Left hindlimb (tissue), 1 donor: Measurements from ENCODE around the gene SH3BP2.

Source experiments
- DNase-seq: peaks from one replicate; pipeline ENCODE4 v3.0.0-alpha.2; 2018

The SH3BP2 gene

GRCh38 chr4:2820216-2820982 lies 27.5 kb downstream of the SH3BP2 start:
- DNase-seq, result no peak

DNA sequence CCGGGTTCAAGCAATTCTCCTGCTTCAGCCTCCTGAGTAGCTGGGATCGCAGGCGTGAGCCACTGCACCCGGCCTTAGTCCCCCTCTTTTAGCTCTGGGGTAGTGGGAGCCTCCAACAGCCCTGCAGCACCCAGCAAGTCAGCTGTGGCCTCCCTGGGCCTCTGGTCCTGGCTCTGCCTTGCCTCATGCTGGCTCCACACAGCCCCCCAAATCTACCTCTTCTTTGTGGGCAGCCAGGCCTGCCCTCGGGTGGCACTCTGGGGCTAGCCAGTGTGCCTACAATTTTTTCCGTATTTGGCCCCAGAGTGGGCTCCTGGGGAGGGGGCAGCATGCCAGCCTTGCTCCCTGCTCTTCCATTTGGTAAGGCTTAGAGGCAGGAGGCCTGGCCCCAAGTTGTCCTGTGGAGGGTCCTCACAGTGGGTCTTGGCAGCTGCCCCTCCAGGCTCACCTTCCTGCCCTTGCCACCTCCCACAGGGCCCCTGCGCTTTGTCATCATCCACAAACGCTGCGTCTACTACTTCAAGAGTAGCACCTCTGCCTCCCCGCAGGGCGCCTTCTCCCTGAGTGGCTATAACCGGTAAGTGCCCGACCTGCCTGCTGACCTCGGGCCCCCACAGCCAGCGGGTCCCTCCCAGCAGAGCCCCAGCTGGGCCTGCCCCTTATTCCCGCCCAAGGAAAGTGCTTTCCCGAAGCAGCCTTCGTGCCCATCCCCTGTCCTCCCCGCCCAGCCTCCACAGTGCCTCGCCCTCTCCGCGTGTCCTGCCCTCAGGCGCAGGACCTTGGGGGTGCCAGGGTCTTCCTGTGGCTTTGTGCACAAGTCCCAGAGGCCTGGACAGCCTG lies 29.8 kb downstream of the SH3BP2 start:
- DNase-seq, result peak; percentile 22

- no peak for DNase-seq
These were observed 30.4 kb downstream of the SH3BP2 start for GRCh38 chr4:2823301-2823670.

GRCh38 chr4:2823671-2824328 lies 30.9 kb downstream of the SH3BP2 start:
- DNase-seq, result peak; percentile 19

DNA sequence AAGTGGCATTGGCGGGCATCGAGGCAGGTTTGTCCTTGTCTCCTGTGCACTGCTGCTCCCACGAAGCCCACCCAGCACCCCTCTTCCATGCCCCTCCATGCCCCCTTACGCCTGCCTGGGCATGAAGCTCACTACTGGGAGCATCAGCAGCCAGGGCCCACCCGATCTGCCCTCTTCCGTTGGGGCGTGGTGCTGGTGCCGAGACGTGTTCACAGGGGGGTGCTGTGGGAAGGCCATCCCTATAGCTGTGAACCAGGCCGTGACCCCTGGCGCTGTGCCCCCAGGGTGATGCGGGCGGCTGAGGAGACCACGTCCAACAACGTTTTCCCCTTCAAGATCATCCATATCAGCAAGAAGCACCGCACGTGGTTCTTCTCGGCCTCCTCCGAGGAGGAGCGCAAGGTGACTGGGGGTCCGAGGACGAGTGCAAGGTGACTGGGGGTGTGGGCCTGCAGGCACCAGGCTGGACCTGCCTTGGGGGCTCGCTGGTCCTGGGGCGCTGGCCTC lies 31.5 kb downstream of the SH3BP2 start:
- peak; percentile 16 for DNase-seq

GRCh38 chr4:2824836-2825381 lies 32.0 kb downstream of the SH3BP2 start:
- peak; percentile 28 for DNase-seq

DNA sequence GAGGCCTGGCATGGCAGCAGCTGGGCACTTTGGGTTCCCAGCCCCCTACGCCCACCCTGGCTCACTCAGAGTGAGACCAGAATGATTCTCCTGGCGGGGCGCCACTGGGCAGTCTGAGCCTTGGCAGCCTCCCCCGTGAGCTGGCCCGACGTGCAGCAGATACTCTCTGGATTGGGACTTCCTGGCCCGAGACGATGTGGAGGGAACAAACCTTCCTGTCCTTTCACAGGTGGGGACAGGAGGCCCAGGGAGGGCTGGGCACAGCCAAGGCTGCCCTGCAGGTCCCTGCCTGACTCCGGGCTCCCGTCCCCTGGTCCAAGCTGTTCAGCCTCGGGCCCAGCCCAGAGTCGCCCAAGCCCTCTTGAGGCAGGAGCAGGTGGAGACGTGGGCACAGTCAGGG lies 32.9 kb downstream of the SH3BP2 start:
- peak; percentile 29 for DNase-seq

GRCh38 chr4:2827071-2827873 lies 34.4 kb downstream of the SH3BP2 start:
- peak; percentile 19 for DNase-seq

GRCh38 chr4:2827874-2828751 lies 35.2 kb downstream of the SH3BP2 start:
- peak; percentile 23 for DNase-seq

DNA sequence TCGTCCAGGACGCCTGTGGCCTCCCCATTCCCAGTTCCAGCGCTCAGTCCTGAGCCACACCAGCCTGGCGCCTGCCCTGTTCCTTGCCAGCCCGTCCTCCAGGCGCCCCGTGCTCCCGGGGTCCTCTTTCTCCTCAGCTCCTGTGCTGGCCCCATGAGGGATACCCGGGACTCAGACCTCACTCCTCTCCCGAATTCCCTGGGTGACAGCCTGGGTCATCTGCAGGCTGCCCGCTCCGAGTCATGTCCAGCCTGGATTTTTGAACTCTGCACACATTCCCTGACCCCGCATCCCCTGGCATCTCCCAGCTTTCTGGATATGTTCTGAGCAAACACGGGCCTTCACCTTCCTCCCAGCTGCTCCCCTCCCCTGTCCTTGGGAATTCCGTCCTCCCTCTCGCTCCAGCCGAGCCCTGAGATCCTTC lies 35.9 kb downstream of the SH3BP2 start:
- DNase-seq, result peak; percentile 17

GRCh38 chr4:2829321-2829932 lies 36.5 kb downstream of the SH3BP2 start:
- peak; percentile 24 for DNase-seq

GRCh38 chr4:2829933-2830451 lies 37.1 kb downstream of the SH3BP2 start:
- peak; percentile 37 for DNase-seq

DNA sequence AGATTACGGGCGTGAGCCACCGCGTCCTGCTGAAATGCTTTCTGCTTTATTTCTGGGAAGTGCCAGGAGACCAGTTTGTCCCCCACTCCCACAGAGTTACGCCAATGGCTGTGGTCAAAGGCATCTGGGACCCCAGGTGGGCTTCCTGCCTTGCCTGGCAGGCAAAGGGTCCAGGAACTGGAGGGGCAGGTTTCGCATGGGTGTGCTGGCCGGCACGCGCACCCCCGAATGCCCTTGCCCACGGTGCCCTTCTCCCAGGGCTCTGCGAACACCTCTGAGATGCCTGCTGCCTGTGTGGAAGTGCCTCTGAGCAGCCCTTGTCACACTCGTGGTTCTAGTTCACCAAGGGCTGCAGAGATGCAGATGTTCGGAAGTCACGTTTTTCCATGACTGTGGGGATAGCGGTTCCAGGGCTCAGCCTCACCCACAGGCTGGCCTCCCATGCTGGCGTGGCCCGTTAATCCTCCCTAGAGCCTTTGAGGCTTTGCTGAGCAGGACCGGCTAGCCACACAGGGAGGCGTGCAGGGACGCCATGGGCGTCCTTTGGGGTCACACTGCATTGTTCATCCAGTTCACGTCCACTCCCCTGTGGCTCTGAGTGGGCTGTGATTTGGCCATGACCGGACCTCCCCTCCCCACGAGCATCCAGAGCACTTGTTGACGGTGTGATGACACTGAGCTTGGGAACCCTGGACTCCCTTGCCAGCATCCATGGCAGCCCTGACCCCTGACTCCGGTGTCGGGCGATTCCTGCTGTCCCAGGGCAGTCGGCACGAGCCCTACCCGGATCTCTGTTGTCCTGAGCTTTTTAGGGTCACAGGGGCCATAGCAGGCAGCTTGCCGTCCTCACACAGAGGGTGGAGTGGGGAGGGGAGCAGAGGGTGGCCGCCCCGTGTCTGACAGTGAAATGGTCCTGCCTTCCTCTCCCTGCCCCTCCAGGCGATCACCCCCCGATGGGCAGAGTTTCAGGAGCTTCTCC lies 38.0 kb downstream of the SH3BP2 start:
- peak; percentile 25 for DNase-seq

- DNase-seq, result peak; percentile 26
These were observed 38.9 kb downstream of the SH3BP2 start for GRCh38 chr4:2831611-2832308.

- DNase-seq, result no peak
These were observed 39.6 kb downstream of the SH3BP2 start for GRCh38 chr4:2832309-2832980.

GRCh38 chr4:2832981-2833670 lies 40.2 kb downstream of the SH3BP2 start:
- DNase-seq, result no peak

- no peak for DNase-seq
These were observed 40.8 kb downstream of the SH3BP2 start for GRCh38 chr4:2833671-2834000.
